MM.1S (cell line): ENCODE results near the gene SMG6.

ENCODE experiments used
- DNase-seq: peaks from one replicate; pipeline ENCODE4 v3.0.0-alpha.2; 2015
- H2AFZ ChIP-seq: fragments of 300-600 bp; sonication (generic); 2 replicates; pipeline ENCODE4 v1.6.0; 2016; ENCODE audit warnings: antibody characterized with exemption, low read length
- H3F3A ChIP-seq: fragments of 300-600 bp; sonication (generic); 2 replicates; pipeline ENCODE4 v1.6.1; 2016; ENCODE audit warnings: mild to moderate bottlenecking, antibody characterized with exemption, low read length, moderate library complexity, mixed read lengths; ENCODE audit not compliant: insufficient read depth
- H3K27ac ChIP-seq: fragments of 300-600 bp; sonication (generic); 2 replicates; pipeline ENCODE4 v1.5.1; 2016; ENCODE audit warnings: mild to moderate bottlenecking, low read length
- H3K27me3 ChIP-seq: fragments of 300-600 bp; sonication (generic); replicated peaks from 2 replicates; pipeline ENCODE4 v1.6.0; 2016; ENCODE audit warnings: low read length; ENCODE audit not compliant: insufficient read depth
- H3K36me3 ChIP-seq: fragments of 300-600 bp; sonication (generic); replicated peaks from 2 replicates; pipeline ENCODE4 v1.6.1; 2016; ENCODE audit warnings: mild to moderate bottlenecking, low read length, mixed read lengths; ENCODE audit not compliant: insufficient read depth
- H3K4me1 ChIP-seq: fragments of 300-600 bp; sonication (generic); 2 replicates; pipeline ENCODE4 v1.6.1; 2016; ENCODE audit warnings: low read length, mixed read lengths
- H3K4me2 ChIP-seq: fragments of 300-600 bp; sonication (generic); 2 replicates; pipeline ENCODE4 v1.6.0; 2016; ENCODE audit warnings: low read depth, low read length
- H3K4me3 ChIP-seq: fragments of 300-600 bp; sonication (generic); 2 replicates; pipeline ENCODE4 v1.5.1; 2016; ENCODE audit warnings: low read length, mixed read lengths
- H3K79me2 ChIP-seq: fragments of 300-600 bp; sonication (generic); 2 replicates; pipeline ENCODE4 v1.6.1; 2016; ENCODE audit warnings: mixed run types, low read length, mixed read lengths
- H3K9ac ChIP-seq: fragments of 300-600 bp; sonication (generic); 2 replicates; pipeline ENCODE4 v1.6.1; 2016; ENCODE audit warnings: low read length, mixed read lengths
- H3K9me2 ChIP-seq: fragments of 300-600 bp; sonication (generic); replicated peaks from 2 replicates; pipeline ENCODE4 v1.6.1; 2016; ENCODE audit warnings: mild to moderate bottlenecking, low read length, mixed read lengths; ENCODE audit not compliant: insufficient read depth
- H3K9me3 ChIP-seq: fragments of 300-600 bp; sonication (generic); replicated peaks from 2 replicates; pipeline ENCODE4 v1.6.1; 2016; ENCODE audit warnings: mild to moderate bottlenecking, low read length, mixed read lengths; ENCODE audit not compliant: insufficient read depth
- H4K20me1 ChIP-seq: fragments of 300-600 bp; sonication (generic); 2 replicates; pipeline ENCODE4 v1.6.1; 2016; ENCODE audit warnings: mild to moderate bottlenecking, low read length, moderate library complexity, mixed read lengths; ENCODE audit not compliant: insufficient read depth
- EZH2 ChIP-seq: fragments of 300-600 bp; sonication (generic); optimal IDR thresholded peaks from 2 replicates; pipeline ENCODE3; 2017; ENCODE audit warnings: low read depth, mild to moderate bottlenecking, antibody characterized with exemption, low read length, mixed read lengths
- EZH2phosphoT487 ChIP-seq: fragments of 300-600 bp; sonication (generic); IDR thresholded peaks from 2 replicates; pipeline ENCODE4 v1.6.1; 2018; ENCODE audit warnings: antibody characterized with exemption, low read length
- TF ChIP-seq, protein P1 (sequence below): fragments of 300-600 bp; sonication (generic); IDR thresholded peaks from 2 replicates; pipeline ENCODE4 v1.5.1; 2016; ENCODE audit warnings: antibody characterized with exemption, low read length, mixed read lengths

Gene SMG6

DNA sequence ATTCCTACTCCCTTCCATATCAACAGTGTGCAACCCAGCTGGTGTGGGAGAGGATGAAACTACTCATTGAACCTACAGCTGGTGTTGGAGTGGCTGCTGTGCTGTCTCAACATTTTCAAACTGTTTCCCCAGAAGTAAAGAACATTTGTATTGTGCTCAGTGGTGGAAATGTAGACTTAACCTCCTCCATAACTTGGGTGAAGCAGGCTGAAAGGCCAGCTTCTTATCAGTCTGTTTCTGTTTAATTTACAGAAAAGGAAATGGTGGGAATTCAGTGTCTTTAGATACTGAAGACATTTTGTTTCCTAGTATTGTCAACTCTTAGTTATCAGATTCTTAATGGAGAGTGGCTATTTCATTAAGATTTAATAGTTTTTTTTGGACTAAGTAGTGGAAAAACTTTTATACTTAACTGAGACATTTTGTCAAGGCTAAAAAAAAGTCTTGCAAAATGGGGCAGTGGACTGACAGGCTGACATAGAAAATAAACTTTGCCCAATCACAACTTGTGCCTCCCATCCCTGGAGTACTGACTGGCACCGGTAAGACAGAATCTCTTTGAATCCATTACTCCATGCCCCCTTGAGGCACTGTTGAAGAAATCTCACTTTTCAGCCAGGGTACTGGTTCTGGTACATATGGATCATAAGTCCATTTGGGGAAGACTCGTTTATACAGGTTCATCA is 20.2 kb upstream of the SMG6 start:
- no peak overlapping the region for H3K4me2 ChIP-seq
- H4K20me1 ChIP-seq: no peaks in the 10 kb centered on the region
- no peaks in the 10 kb centered on the region for H3K27me3 ChIP-seq
- DNase-seq: no peak
- no peak overlapping the region for H3K4me3 ChIP-seq
- H3K9me2 ChIP-seq: no peaks in the 10 kb centered on the region
- peaks cover 15% of the 10 kb centered on the region; the same call in 1 of the 2 replicates for H3K79me2 ChIP-seq
- TF ChIP-seq, protein P1, sequence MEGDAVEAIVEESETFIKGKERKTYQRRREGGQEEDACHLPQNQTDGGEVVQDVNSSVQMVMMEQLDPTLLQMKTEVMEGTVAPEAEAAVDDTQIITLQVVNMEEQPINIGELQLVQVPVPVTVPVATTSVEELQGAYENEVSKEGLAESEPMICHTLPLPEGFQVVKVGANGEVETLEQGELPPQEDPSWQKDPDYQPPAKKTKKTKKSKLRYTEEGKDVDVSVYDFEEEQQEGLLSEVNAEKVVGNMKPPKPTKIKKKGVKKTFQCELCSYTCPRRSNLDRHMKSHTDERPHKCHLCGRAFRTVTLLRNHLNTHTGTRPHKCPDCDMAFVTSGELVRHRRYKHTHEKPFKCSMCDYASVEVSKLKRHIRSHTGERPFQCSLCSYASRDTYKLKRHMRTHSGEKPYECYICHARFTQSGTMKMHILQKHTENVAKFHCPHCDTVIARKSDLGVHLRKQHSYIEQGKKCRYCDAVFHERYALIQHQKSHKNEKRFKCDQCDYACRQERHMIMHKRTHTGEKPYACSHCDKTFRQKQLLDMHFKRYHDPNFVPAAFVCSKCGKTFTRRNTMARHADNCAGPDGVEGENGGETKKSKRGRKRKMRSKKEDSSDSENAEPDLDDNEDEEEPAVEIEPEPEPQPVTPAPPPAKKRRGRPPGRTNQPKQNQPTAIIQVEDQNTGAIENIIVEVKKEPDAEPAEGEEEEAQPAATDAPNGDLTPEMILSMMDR: no peak
- no peak for TF ChIP-seq EZH2phosphoT487
- no peak for TF ChIP-seq EZH2
- peaks cover 15% of the 10 kb centered on the region for H3K36me3 ChIP-seq
- H3K4me1 ChIP-seq: no peaks in the 10 kb centered on the region
- no peaks in the 10 kb centered on the region for H3K9me3 ChIP-seq
- no peak overlapping the region for H2AFZ ChIP-seq
- no peak overlapping the region for H3K9ac ChIP-seq
- no peak overlapping the region for H3K27ac ChIP-seq
- no peaks in the 10 kb centered on the region; the same call in 1 of the 2 replicates for H3F3A ChIP-seq

DNA sequence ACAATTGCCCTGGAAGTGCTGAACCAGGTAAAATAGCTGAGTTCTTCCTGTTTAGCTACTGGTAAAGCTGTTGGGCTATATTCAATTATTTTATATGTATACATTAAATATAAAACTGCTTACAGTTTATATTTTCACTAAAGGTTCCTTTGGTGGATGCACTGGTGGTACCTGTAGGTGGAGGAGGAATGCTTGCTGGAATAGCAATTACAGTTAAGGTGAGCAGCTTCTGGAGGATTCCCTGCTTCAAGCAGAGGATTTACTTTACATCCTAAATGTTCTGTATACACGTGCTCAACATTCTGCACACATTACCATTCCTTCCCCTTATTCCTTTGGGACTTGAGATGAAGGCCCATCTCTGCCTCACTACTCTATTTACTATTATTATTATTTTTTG is 17.8 kb upstream of the SMG6 start:
- no peaks in the 10 kb centered on the region for H3K27me3 ChIP-seq
- no peaks in the 10 kb centered on the region for H3K9me2 ChIP-seq
- no peak overlapping the region for H2AFZ ChIP-seq
- H3K36me3 ChIP-seq: peaks cover 15% of the 10 kb centered on the region
- no peak for TF ChIP-seq EZH2phosphoT487
- TF ChIP-seq EZH2: no peak
- TF ChIP-seq, protein P1: no peak
- H3K9ac ChIP-seq: no peak overlapping the region
- H3K79me2 ChIP-seq: 0 out of 2 replicates have a peak, but pooled peaks cover 2% of the 10 kb centered on the region
- H3K27ac ChIP-seq: no peak overlapping the region
- H4K20me1 ChIP-seq: no peaks in the 10 kb centered on the region
- H3K4me1 ChIP-seq: no peaks in the 10 kb centered on the region
- no peaks in the 10 kb centered on the region for H3K9me3 ChIP-seq
- no peaks in the 10 kb centered on the region; the same call in 1 of the 2 replicates for H3F3A ChIP-seq
- H3K4me3 ChIP-seq: no peak overlapping the region
- DNase-seq: no peak
- H3K4me2 ChIP-seq: no peak overlapping the region

DNA sequence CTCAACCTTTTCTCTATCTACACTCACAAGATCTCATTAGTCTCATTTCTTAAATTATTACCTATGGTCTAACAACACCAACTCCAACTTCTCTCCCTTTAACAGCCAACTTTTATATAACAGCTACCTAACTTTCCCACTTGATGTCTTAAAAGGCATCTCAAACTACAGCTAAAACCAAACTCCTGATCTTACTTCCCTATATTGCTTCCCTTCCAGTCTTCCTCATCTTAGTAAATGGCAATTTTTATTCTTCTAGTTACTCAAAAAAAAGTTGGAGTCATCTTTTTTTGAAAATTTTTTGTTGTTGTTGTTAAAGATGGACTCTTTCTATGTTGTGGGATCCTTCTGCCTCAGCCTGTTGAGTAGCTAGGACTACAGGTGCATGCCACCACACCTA is 15.5 kb upstream of the SMG6 start:
- no peaks in the 10 kb centered on the region for H3K79me2 ChIP-seq
- DNase-seq: no peak
- no peaks in the 10 kb centered on the region for H3K9me3 ChIP-seq
- no peaks in the 10 kb centered on the region for H3K27me3 ChIP-seq
- no peaks in the 10 kb centered on the region for H3K9me2 ChIP-seq
- TF ChIP-seq, protein P1: no peak
- TF ChIP-seq EZH2 (no peak), EZH2phosphoT487 (no peak)
- H3K36me3 ChIP-seq: peaks cover 11% of the 10 kb centered on the region
- no peak overlapping the region for H3K27ac ChIP-seq
- no peaks in the 10 kb centered on the region for H3K4me1 ChIP-seq
- no peak overlapping the region for H3K9ac ChIP-seq
- no peaks in the 10 kb centered on the region; the same call in 1 of the 2 replicates for H3F3A ChIP-seq
- H3K4me2 ChIP-seq: no peak overlapping the region
- H3K4me3 ChIP-seq: no peak overlapping the region
- H4K20me1 ChIP-seq: no peaks in the 10 kb centered on the region
- H2AFZ ChIP-seq: no peak overlapping the region
